Germinal center (tissue), 1 donor: Measurements from ENCODE around the gene SIRT5.

Source experiments
- DNase-seq: peaks from one replicate; pipeline ENCODE4 v3.0.0; 2012; ENCODE audit warnings: mixed read lengths, low spot score

SIRT5 gene

DNA sequence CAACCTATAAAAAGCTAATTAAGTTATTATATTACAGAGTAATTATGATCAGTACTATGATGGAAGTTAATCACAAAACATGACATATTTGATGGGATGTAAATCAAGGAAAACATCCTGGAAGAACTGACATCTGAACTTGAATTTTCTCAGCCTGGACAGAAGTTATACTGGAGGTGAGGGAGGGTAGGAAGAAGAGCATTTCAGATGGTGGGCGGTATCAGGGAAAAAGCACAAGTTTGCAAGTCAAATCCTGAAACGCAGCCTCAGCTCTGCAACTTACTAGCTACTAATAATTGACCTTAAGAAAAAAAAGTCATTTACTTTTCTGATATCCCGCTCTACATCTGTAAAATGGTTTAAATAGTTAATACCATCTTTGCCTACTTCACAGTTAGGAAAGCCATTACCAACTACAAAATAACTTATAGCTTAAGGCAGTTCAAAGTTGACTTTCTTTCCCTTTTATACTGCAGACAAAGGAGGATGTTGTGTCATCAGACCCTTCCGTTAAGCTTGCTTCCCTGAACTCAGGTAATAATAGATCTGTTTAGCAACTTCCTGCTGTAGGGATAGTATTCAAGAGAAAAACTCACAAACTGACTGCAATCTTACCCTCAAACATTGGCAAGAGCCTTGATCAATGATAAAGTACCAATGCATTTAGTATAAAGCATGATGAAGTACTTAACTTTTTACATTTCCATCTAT, 61.7 kb downstream of the SIRT5 start:
- no peak for DNase-seq

DNA sequence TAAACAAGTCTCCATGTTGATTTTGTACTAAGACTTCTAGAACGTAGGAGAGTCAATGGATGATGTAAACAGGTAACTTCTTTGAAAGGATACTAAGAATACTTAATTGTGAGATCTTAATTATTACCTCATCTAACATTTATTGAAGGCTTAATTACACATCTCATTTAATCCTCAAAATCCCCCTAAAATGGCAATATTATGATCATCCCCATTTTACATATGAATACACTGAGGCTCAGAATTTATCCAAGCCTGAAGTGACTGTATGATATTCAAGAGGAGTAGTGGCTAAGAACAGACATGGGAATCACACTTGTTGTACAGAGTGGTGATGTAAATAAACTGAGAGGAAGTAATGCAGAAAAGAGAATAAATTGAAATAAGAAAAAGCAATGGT, 63.6 kb downstream of the SIRT5 start:
- no peak for DNase-seq

DNA sequence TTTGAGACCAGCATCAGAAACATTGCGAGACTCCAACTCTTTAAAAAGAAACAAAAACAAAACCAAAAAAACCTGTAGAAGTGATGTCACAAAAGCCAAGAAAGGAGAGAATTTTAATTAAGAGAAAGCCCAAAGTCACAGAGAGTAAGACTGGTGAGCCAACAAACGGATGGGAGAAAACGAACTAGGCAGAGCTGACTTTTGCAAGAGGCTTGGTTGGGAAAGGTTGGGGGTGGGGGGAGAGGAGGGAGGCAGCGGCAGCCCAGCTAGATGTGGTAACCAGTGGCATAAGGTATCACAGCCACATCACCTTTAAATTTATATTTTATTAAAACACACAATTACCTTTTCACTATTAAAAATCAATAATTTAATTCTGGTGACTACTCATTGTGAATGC, 64.2 kb downstream of the SIRT5 start:
- DNase-seq, result no peak

DNA sequence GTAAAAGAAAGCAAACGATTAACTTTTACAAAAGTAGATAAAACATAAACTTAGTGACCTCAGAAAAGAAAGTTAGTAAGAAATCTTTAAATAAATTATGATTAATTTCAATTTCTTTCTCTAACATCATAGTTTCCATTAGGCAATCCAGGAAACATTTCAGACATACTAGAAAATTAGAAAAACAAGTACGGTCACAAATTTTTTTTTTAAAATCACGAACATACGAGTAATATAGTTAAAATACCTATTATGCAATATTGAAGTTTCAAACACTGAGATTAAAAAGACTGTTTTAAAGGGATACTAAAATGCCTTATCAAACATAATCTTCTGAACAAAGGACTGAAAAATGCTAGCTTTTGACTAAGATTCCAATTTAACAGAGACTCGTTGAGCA, 66.9 kb downstream of the SIRT5 start:
- DNase-seq, result no peak

DNA sequence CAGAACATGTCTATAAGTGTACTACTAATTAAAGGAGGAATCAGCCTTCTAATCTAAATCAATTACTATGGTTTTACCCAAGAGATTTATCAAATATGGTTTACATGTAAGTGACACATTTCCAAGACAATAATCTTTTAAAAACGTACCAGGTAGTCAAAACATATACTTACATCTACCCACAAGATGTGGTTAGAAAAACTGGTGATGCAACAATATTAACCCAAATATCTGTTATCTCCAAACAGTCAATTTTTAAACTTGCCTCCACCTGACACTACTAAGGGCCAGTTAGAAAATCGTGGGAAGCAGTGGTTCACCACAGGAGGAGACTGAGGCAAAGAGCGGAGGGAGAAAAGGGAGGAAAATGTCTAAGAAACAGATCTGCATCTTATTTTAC, 68.7 kb downstream of the SIRT5 start:
- no peak for DNase-seq

DNA sequence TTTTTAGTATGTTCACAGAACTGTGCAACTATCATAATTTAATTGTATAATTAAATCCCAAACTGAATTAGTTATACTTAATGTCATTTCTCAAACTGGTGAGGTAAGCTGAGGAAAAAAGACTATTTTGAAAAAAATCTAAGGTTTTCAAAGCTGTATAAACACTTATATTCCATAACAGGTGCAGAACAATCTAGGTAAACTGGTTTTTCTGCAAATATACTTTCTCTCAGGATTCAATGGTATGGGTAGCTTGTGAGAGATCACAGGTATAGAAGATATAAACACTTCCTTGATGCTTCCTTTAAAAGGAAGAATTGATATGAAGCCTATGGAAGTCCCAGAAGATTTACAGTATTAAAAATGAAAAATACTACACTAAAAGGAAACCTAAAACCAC, 74.4 kb downstream of the SIRT5 start:
- no peak for DNase-seq

DNA sequence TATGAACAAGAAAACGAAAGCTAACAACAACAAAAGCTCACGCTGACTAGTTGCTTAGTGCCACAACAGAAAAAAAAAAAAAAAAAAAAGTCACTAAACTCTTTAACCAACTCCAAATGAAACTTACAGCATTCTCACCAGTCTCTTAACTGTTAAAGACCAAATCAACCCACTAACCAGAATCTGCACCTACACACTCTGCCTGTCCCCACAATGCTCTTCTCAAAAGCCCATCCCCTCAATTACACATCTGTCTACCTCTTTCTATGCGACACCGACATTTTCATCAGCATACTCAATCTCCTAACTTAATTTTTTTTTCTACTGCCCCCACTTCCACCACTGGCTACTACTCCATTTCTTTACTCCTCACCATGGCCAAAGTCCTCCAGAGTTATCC, 75.0 kb downstream of the SIRT5 start:
- no peak for DNase-seq

DNA sequence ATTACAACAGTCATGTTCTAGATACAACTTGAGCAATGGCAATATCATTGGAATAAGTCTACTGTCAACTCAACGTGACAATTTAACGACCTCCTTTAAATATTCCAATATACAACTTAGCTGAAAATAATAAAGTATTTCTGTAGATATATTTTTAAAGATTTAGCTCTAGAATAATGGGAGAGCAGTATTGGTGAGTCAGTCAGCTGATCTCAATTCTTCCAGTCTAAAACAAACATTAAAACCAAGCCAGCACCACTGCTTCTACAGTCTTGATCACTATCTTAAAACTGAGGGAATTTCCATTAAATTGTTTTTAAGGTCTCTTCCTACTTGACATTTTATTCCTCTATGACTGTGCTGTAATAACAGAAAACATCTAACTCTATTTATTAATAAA, 78.9 kb downstream of the SIRT5 start:
- no peak for DNase-seq

DNA sequence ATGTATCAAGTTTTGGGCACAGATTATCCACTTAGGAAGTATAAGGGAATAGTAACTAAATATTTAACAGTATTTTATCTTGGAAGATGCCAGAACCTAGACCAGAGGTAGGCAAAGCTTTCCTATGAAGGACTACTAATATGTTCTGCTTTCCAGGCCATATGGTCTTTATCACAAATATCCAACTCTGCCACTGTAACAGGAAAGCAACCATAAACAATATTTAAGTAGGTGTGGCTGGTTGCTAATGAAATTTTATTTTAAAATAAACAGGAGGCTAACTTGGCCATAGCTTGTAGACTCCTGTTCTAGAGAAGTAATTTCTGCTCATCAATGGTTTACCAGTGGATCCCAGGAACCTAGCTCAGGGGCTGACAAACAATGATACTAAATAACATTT, 80.1 kb downstream of the SIRT5 start:
- no peak for DNase-seq

DNA sequence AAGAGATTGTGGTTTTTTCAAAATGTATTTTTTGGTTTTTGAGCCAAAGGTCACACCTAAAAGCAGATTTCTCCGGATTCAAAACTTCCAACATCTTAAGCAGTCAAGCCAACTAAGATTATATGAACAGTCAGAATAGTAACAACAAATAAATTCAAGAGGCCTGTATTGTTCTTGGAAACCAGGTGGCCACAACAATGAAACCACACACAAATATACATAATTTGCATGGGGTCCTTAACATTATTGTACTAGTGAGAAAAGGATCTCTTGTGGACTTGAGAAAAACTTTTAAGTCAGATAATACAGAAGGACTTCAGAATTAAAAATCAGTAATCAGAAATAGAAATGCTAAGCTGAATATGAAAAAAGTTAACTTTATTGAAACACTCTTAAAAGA, 81.3 kb downstream of the SIRT5 start:
- no peak for DNase-seq

DNA sequence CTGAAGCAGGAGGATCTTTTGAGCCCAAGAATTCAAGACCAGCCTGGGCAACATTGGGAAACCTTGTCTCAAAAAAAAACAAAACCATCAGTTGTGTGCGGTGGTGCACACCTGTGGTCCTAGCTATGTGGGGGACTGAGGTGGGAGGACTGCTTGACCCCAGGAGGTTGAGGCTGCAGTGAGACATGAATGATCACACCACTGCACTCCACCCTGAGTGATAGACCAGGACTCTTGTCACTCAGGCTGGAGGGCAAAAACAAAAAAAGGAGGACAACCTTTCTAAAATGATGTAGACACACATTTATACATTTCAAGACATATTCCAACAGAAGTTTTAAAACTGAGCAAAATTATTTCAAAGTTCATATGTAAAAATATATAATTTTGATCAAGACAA, 85.9 kb downstream of the SIRT5 start:
- no peak for DNase-seq

DNA sequence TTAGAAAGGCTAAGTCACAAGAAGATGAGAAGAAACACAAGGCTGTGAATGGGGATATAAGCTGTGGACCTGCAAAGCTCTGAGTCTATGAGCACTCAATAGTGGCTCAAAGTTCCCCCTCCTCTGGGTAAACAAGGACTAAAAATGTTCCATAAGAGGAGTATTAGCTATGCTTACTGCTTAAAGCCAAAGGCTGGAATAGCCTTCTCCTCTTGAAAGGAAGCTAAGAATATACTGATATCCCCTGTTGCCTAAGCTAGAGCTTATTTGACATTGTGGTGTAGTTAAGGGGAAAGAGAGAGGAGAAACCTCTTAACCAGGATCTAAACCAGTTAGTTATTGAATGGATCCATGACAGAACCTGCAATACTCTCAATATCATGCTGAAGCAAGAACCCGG, 86.5 kb downstream of the SIRT5 start:
- no peak for DNase-seq

DNA sequence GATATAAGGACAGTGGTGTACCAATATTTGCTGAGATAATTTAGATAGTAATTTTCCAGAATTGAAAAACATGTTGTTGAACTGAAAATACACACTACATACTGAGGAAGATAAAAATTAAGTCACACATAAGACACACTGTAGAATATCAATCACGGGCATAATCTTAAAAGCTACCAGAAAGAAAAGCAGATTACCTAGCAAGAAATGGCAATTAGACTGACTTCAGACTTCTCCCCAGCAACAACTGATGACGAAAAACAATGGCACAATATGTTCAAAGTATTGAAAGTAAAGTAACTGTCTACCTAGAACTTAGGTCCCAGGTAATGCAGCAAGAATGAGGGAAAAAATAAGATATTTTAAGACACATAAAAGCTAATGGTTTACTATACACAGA, 87.2 kb downstream of the SIRT5 start:
- no peak for DNase-seq

DNA sequence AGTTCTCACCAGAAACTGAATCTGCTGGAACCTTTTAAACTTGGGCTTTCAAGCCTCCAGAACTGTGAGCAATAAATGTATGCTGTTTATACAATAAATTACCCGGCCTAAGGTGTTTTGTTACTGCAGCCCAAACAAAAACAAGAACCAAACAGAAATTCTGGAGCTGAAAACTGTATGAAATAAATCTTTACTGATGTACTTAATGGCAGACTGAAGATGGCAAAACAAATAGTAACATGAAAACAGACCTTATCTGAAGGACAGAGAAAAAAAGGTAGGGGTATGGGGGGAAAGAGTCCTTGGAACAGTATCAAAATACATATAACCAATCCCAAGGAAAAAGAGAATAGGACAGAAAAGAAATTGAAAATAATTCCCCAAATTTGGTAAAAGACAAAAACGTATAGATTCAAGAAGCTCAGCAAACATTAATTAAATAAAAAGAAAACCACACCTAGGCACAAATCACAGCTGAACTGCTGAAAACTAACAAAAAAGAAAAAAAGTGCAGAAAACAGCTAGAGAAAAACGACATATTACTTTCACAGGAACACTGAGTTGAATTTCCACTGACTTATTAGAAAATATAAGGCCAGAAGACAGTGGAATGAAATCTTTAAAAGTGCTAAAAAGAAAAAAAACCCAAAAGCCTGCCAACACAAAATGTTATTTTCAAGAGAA, 88.4 kb downstream of the SIRT5 start:
- no peak for DNase-seq

DNA sequence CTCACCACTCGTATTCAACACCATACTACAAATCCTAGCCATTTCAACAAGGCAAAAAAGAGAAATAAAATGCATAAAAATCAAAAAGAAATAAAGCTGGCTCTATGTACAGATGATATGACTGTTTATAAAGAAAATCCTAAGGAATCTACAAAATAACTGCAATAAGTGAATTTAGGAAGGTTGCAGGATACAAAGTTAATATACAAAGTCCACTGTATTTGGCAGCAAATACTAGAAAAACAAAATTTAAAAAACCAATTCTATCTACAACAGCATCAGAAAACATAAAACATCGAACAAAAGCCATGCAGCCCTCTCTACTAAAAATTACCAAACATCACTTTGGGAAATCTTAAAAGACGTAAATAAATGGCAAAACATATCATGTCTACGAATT, 89.6 kb downstream of the SIRT5 start:
- DNase-seq, result no peak
